GM04503 (cell line): Measurements from ENCODE around the gene RNF8.
"Not testable (repeated sequence)": the region's sequence is repeated elsewhere in the genome, so short reads cannot be mapped to it uniquely, and the experiment has no call there.

Experiments used
- DNase-seq: peaks from one replicate; pipeline ENCODE4 v3.0.0-alpha.2; 2012; ENCODE audit warnings: low read depth

Gene RNF8

GRCh38 chr6:37321516-37322415, 32.0 kb upstream of the RNF8 start:
- no peak for DNase-seq

GRCh38 chr6:37323580-37323979, 30.2 kb upstream of the RNF8 start:
- no peak for DNase-seq

GRCh38 chr6:37324131-37325033, 29.4 kb upstream of the RNF8 start:
- peak; percentile 19 for DNase-seq

- not testable (repeated sequence) for DNase-seq
These were observed 23.4 kb upstream of the RNF8 start for GRCh38 chr6:37330345-37330744.

GRCh38 chr6:37331047-37331446, 22.7 kb upstream of the RNF8 start:
- no peak for DNase-seq

- DNase-seq = no peak
These were observed 20.9 kb upstream of the RNF8 start for GRCh38 chr6:37332894-37333293.

- no peak for DNase-seq
These were observed 19.7 kb upstream of the RNF8 start for GRCh38 chr6:37334047-37334446.

GRCh38 chr6:37338317-37338716, 15.5 kb upstream of the RNF8 start:
- DNase-seq = not testable (repeated sequence)

- no peak for DNase-seq
These were observed 15.0 kb upstream of the RNF8 start for GRCh38 chr6:37338745-37339255.

GRCh38 chr6:37339741-37340638, 13.8 kb upstream of the RNF8 start:
- no peak for DNase-seq

- no peak for DNase-seq
These were observed 13.2 kb upstream of the RNF8 start for GRCh38 chr6:37340639-37340943.

GRCh38 chr6:37343248-37343647, 10.5 kb upstream of the RNF8 start:
- no peak for DNase-seq

- no peak for DNase-seq
These were observed 9.5 kb upstream of the RNF8 start for GRCh38 chr6:37344308-37344707.

GRCh38 chr6:37345804-37346203, 8.0 kb upstream of the RNF8 start:
- not testable (repeated sequence) for DNase-seq

- DNase-seq = no peak
These were observed 6.6 kb upstream of the RNF8 start for GRCh38 chr6:37347177-37347576.

- DNase-seq = no peak
These were observed 6.1 kb upstream of the RNF8 start for GRCh38 chr6:37347670-37348111.

GRCh38 chr6:37351027-37351426, 2.8 kb upstream of the RNF8 start:
- DNase-seq = no peak

GRCh38 chr6:37352384-37352783, 1.4 kb upstream of the RNF8 start:
- DNase-seq = no peak

- DNase-seq = no peak
These were observed 972 bp downstream of the RNF8 start for GRCh38 chr6:37354526-37355384.

GRCh38 chr6:37357288-37357687, 3.5 kb downstream of the RNF8 start:
- no peak for DNase-seq

GRCh38 chr6:37357860-37358259, 4.1 kb downstream of the RNF8 start:
- no peak for DNase-seq
